ENCODE results near the gene ALDH1A2. TPM values are rescaled to one million over a fixed set of nuclear protein-coding genes. Genes with fewer than 3 reads are reported as not detected.
"Not testable (repeated sequence)": the region's sequence is repeated elsewhere in the genome, so short reads cannot be mapped to it uniquely, and the experiment has no call there.

ALDH1A2 gene
- total RNA-seq, 1 donor from 2014 or later = 22.1 TPM

DNA sequence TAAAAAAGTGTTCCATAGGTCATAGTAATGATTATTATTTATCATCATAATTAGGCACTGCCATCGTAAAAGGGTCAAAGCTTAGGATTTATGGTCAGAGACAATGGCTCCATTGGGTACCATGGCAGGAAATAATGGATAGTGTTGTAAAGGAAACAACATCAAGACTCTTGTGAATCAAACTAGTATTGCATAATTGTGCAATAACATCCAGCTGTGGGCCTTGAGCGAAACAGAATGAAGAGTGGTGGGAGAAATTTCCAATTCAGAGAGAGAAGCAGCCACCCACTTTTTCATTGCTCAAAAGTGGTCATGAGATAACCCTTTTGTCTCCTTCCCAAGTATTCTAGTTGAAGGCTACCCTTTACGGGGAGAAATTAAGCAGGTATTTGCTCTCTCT is 61.7 kb downstream of the ALDH1A2 start:
- TF ChIP-seq POLR2AphosphoS5 (IDR thresholded peaks at IDR 0.05; ENCODE audit: insufficient read depth in 1 of 2, low read depth in 1 of 2) (no peak), CTCF (IDR thresholded peaks at IDR 0.05) (no peak), POLR2A (IDR thresholded peaks at IDR 0.05) (no peak)
- Histone ChIP-seq H3K27ac (no peak overlapping the region), H3K9me3 (no peaks in the 10 kb centered on the region), H3K27me3 (no peaks in the 10 kb centered on the region), H3K36me3 (peaks cover 0 to 8% of the 10 kb centered on the region in 2 donors), H3K4me1 (no peaks in the 10 kb centered on the region), H3K4me3 (no peak overlapping the region)
- DNase-seq (ENCODE audit: extremely low spot score in 2 of 2) = no peak
- intact Hi-C loops (cut with DNase I) = no loop called here

DNA sequence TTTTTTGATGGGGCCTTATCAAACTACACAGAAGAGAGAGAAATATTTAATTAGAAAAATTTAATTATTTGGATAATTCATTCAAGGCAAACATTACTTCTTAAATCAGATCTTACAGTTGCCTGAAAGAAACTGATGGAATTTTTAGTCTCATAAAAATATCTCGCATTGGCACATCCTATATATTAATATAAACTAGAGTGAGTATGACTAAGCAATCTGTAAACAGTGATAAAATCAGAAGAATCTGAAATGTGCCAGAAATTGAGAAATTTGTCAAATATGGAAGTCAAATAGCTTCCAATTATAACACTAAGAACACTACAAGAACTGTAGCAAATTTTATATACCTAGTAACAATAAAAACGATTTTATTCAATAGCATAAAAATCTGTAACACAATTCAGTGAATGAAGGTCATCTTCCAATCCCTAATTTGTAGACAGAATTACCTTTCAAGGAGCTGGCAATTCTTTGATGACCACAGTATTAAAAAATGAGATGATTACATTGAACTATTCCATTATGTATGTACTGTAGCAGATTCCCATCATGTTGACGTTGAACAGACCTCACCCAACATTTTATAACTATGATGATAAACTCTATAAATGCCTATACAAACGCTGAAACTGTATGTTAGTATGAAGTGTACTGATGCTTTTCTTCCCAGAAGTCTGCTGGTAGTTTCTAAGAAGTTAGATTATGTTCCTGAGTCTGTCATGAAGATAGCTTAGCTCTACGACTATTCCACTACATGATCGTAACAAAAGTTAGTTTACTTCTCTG is 63.0 kb downstream of the ALDH1A2 start:
- Histone ChIP-seq H3K4me3 (no peak overlapping the region), H3K9me3 (no peaks in the 10 kb centered on the region), H3K36me3 (peaks cover 0 to 8% of the 10 kb centered on the region in 2 donors), H3K27ac (no peak overlapping the region), H3K4me1 (no peaks in the 10 kb centered on the region), H3K27me3 (no peaks in the 10 kb centered on the region)
- no peak for DNase-seq (ENCODE audit: extremely low spot score in 2 of 2)
- intact Hi-C loops (cut with DNase I) = no loop called here
- TF ChIP-seq POLR2A (IDR thresholded peaks at IDR 0.05) = no peak
- no peak for TF ChIP-seq POLR2AphosphoS5 (IDR thresholded peaks at IDR 0.05; ENCODE audit: insufficient read depth in 1 of 2, low read depth in 1 of 2)
- no peak for TF ChIP-seq CTCF (IDR thresholded peaks at IDR 0.05)

DNA sequence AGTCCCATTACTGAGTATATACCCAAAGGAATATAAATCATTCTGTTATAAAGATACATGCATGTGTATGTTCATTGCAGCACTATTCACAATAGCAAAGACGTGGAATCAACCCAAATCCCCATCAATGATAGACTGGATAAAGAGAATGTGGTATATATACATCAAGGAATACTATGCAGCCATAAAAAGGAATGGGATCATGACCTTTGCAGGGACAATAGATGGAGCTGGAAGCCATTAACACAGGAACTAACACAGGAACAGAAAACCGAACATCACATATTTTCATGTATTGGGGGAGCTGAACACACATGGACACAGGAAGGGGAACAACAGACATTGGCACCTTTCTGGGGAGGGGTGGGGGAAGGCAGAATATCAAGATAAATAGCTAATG is 65.8 kb downstream of the ALDH1A2 start:
- H3K4me1 ChIP-seq; DNase-seq (ENCODE audit: extremely low spot score in 2 of 2); intact Hi-C loops (cut with DNase I); H3K27me3 ChIP-seq; H3K9me3 ChIP-seq; H3K27ac ChIP-seq; H3K4me3 ChIP-seq; H3K36me3 ChIP-seq: not testable (repeated sequence)

- no peak overlapping the region for H3K27ac ChIP-seq
- no peaks in the 10 kb centered on the region for H3K9me3 ChIP-seq
- H3K27me3 ChIP-seq = no peaks in the 10 kb centered on the region
- no peak overlapping the region for H3K4me3 ChIP-seq
- no peaks in the 10 kb centered on the region for H3K36me3 ChIP-seq
- intact Hi-C loops (cut with DNase I) = no loop called here
- DNase-seq (ENCODE audit: extremely low spot score in 2 of 2) = no peak
- TF ChIP-seq POLR2AphosphoS5 (IDR thresholded peaks at IDR 0.05; ENCODE audit: insufficient read depth in 1 of 2, low read depth in 1 of 2) (no peak), POLR2A (IDR thresholded peaks at IDR 0.05) (no peak), CTCF (IDR thresholded peaks at IDR 0.05) (no peak)
- peaks cover 13% of the 10 kb centered on the region for H3K4me1 ChIP-seq
Measured at GRCh38 chr15:57996561-57996960, 69.0 kb downstream of the ALDH1A2 start.

- TF ChIP-seq POLR2A (IDR thresholded peaks at IDR 0.05) = no peak
- no peak for TF ChIP-seq CTCF (IDR thresholded peaks at IDR 0.05)
- TF ChIP-seq POLR2AphosphoS5 (IDR thresholded peaks at IDR 0.05; ENCODE audit: insufficient read depth in 1 of 2, low read depth in 1 of 2) = no peak
- Histone ChIP-seq H3K9me3 (no peaks in the 10 kb centered on the region), H3K36me3 (no peaks in the 10 kb centered on the region), H3K27ac (peak overlapping the region; percentile 66), H3K27me3 (no peaks in the 10 kb centered on the region), H3K4me1 (peaks cover 13% of the 10 kb centered on the region), H3K4me3 (no peak overlapping the region)
- intact Hi-C loops (cut with DNase I) = no loop called here
- no peak for DNase-seq (ENCODE audit: extremely low spot score in 2 of 2)
Measured at GRCh38 chr15:57994221-57995049, 71.1 kb downstream of the ALDH1A2 start.
